Hematopoietic multipotent progenitor cell treated with erythropoietin and hydrocortisone succinate and interleukin-3 and kit ligand, for 8 days (in vitro differentiated cells): ENCODE measurements around the gene NCLN.
A peak's percentile ranks its signal among the peaks of the same experiment; 100 is the strongest.
"Not testable (repeated sequence)": the region's sequence is repeated elsewhere in the genome, so short reads cannot be mapped to it uniquely, and the experiment has no call there.

Source experiments
- DNase-seq: peaks from one replicate; pipeline ENCODE4 v3.0.0-alpha.2; 2015

The NCLN gene

DNA sequence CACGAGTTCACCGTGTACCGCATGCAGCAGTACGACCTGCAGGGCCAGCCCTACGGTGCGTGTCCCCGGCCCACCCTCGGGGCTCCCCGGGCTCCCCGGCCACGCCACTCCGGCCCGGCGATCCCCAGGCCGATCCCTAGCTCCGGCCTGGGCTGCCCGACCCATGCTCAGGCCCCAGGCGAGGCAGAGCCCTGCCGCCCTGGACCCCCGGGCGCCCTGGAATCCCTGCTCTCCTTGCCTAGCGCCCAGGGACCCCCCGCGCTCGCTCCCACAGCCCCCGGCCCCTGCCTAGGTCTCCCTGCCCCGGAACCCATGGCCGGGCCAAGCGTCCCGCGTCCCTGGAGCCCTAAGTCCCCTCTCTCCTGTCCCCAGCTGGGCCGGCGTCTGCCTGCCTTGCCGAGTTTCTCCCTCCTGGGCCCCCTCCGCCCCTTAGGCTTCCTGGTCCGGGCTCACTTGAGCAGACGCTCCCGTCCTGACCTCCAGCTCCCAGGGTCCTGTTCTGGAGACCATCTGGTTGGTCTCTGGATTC, 494 bp downstream of the NCLN start:
- no peak for DNase-seq

DNA sequence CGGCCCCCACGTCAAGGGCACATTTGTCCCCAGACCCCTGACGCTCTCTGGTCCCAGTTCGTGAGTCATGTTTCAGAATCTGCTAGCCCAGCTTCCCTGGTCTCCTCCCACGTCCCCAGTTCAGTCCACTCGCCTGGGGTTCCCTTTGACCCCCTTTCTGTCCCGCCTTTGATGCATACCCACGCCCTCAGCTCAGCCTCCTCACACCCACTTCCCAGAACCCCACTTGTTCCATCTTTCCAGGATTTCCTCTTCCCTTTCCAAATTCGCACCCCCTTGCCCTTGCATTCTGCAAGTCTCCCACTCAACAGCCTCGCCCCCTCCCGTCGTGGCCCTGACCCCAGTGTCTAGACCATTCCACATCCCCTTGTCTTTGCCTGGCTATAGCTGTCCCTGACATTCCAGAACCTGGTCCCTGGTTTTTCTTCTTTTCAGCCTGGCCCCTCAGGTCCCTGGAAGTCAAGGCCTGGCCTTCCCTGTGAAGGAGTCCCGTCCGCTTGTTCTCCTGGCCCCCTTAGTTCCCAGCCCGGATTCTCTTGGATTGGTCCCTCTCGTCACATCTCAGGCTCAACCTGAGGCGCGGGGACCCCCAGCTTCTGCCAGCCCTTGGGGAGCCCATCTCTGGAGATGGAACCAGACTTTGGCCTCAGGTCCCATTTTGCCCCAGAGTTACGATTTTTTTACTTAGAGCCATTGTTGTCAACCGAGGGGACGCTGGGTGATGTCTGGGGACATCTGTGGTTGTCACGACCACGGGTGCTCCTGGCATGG, 1.3 kb downstream of the NCLN start:
- no peak for DNase-seq

- no peak for DNase-seq
Observed at GRCh38 chr19:3187662-3188511, 2.2 kb downstream of the NCLN start.

- DNase-seq = no peak
Observed at GRCh38 chr19:3188627-3189596, 3.2 kb downstream of the NCLN start.

DNA sequence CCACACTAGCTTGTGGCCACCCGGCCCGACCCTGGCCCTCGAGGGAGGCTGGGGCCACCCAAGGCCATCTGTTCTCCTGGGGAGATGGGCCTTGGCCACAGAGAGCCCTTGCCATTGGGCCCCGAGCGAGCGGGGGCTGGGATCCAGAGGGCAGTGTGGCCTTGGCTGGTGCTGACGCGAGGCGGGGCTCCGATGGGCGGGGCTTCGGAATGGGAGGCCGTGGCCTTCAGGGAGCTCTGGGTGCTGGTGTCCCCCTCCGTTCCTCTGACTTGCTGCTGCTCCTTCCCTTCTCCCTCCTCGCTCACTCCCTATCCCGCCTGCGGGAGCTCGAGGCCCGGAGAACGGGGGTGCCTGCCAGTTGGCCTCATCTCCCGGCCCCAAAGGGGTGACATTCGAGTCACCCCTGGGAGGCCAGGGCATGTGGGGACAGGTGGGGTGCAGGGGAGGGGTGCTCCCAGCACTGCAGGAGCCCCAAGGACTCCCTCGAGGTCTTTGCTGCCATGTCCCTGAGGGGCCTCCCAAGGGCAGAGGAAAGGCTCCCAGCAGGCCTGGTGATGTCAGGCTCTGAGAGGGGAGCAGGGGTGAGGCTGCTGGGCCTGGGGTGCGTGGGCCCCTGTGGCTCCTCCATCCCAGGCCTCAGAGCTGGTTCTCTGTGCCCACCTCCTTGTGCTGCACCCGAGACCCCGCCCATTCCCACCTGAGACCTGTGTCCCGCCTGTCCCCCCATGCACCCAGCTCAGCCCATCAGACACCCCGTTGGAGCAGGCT, 4.2 kb downstream of the NCLN start:
- no peak for DNase-seq

DNA sequence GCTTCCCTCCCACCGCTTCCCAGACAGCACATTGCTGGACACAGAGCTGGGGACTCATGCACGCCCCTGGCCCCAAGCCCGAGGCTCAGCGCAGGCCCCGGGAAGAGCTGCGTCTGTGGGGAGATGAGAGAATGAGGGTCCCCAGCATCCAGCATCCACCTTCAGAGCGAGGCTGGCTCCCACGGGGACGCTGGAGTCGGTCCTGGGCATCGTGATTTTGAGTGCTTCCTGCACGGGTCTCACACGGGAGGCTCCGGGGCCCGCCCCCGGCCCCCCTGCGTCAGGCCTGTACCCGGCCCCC, 4.7 kb downstream of the NCLN start:
- no peak for DNase-seq

DNA sequence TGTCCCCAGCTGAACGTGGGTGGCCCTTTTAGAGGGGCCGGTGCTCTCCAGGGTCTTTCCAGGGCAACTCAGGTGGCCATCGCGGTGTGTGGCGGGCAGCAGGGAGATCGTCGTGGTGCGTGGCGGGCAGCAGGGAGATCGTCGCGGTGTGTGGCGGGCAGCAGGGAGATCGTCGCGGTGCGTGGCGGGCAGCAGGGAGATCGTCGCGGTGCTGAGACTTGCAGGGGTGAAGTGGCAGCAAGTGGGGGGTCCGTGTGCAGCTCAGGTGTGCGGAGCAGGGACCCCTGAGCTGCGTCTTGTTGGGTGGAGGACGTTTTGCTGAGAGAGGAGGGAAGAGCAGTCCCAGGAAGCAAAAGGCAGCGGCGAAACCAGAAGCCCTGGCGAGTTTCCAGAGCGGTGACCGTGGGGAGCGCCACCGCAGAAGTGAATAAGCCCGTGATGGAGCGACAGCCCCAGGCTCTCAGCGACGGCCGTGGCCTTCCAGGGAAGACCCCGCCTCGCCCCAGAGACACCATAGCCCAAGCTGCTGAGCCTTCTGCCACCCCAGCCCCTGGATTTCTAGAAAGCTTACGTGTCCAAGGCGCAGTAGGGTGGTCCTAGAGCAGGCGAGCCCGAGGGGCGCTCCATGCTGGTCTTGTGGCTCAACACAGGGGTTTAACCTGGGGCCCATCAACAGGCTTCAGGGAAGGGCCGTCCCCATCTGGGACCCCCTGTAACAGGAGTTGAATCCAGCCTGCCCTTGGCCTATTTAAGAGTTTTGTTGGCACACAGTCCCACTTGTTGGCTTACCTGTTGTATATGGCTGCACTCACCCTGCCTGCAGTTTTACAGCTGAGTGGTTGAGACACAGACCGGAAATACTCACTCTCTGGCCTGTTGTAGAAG, 5.4 kb downstream of the NCLN start:
- no peak for DNase-seq

- DNase-seq = not testable (repeated sequence)
Observed at GRCh38 chr19:3191806-3192104, 6.0 kb downstream of the NCLN start.

- DNase-seq = no peak
Observed at GRCh38 chr19:3192228-3192635, 6.5 kb downstream of the NCLN start.

DNA sequence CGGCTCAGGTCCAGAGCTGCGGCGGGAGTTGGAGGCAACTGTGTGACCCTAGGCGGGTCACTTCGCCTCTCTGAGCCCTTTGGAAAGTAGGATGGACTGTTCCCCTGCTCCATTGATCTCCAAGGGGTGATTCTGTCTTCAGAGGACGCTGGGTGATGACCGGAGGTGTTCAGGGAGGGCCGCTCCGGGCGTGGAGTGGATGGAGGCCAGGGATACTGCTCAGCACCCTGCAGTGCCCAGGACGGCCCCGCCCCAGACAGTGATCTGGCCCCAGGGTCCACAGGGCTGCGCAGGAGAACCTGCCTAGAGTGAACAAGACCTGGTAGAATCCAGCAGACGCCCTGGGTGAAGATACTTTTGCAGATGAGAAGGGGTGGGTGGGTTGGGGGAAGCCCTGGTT, 7.0 kb downstream of the NCLN start:
- no peak for DNase-seq

DNA sequence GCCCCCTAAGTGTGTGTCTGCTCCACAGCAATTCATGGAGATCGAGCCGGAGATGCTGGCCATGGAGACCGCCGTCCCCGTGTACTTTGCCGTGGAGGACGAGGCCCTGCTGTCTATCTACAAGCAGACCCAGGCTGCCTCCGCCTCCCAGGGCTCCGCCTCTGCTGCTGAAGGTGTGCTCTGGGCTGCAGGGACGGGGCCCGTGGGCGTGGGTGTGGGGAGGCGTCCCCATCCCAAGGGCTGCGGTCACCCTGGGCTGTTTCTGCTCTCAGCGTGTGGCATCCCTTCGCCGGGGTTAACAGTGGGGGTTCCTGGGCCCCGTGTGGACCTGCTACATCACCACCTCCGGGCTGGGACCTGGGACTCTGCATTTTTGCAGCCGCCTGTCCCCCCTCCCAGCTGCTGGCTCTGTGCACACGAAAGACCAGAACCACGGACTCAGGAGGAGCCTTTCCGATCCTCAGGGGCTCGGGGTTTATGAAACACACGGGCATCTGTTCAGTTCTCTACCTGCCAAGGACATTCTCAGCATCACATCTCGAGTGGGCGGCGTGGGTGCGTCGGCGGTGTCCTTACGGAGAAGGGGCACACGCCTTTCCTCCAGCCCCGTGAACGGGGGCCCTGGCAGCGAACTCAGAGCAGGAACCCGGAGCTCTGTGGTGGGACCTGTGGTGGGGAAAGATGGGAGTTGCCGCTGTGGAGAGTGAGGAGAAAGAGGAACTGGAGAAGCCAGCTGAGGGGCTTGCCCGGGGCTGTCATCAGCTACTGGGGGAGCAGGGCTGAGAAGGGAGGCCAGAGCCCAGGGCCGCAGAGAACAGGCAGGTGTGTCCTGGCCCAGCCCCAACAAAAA, 7.8 kb downstream of the NCLN start:
- DNase-seq = peak; percentile 62

GRCh38 chr19:3194106-3195087, 8.7 kb downstream of the NCLN start:
- DNase-seq = peak; percentile 97

- DNase-seq = no peak
Observed at GRCh38 chr19:3196064-3196932, 10.6 kb downstream of the NCLN start.

DNA sequence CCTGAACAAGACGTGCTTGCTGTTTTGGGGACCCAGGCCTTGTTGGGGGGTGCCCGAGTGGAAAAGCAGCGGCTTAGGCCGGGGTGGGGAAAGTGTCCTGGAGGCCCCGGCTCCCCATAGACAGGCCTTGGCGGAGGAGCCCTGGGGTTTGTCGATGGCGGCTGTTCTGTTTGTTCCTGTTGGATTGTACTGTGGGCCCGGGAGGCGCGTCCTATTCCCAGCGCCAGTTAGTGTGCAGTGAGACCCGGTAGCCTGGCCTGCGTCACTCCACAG, 11.1 kb downstream of the NCLN start:
- DNase-seq = no peak

DNA sequence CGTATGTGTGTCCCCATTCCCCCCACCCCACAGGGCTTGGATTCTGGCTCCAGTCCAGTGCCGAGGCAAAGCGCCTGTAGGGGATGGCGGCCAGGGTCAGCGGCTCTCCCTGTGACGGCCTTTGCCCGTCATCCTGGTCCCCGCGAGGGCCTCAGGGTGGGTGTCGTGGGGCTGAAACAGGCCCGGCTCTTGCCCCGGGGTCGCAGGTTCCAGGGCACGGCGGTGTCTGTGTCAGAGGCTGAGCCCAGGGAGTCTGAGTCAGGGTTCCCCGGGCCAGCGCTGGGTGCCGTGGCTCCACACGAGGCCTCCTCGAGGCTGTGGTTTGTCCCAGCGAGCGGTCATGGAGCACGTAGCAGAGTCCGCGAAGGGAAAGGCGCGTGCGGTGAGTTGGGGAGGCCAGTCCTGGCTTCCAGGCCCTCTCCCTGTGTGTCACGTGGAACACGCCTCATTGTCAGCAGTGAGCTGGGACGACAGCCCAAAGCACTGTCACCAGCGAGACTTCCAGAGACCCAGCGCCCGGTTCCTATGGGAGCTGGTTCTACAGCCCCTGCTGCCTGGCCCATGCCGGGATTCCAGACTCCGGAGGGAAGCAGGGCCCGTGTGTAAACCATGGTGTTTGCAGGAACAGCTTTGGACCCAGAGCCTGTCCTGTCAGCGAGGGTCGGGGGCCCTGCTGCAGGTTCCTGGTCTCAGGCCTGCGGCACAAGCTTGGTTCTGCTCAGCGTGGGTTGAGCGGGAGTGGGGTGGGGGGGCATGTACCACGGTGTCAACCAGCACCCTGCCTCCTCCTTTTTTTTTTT, 13.4 kb downstream of the NCLN start:
- no peak for DNase-seq

DNA sequence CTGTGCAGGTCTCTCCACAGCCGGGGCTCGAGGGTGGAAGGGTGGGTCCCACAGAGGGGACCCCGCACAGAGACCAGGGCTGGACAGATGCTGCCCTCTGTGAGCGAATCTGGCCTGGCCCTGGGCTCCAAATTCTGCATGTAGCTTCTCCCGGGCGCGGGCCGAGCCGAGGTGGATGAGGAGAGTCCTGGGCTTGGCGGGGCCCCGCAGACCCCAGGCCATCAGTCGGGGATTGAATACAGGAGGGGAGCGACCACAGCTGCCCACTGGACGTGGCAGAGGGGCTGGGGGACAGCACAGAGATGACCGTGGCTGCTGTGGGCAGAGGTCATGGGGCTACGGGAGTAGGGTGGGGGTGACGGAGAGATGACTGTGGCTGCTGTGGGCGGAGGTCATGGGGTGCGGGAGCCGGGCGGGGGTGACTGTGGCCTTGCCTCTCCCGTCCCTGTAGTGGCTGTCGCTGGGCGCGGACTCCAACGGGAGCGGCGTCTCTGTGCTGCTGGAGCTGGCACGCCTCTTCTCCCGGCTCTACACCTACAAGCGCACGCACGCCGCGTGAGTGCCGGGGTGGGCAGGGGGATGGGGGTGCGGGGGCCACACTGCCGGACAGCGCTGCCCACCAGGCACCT, 15.5 kb downstream of the NCLN start:
- DNase-seq = no peak

DNA sequence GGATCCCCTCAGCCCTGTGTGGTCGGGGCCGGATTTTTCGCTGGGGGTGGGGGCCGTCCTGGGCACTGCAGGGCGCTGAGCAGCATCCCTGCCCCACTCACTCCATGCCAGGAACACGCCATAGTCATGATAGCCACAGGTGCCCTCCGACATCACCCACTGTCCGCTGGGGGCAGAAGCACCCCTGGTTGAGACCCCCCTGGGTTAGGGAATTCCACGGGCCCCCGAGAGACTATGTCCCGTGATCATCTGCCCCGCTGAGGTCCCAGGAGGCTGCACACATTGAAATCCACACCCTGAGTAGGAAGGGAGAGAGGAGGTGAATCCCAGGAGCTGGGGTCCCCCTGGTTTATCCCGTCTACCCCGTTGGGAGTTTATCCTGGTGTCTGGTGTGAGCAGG, 16.2 kb downstream of the NCLN start:
- DNase-seq = no peak
